H1 (cell line): ENCODE results near the gene TMEM147. TPM values are rescaled to one million over a fixed set of nuclear protein-coding genes. Genes with fewer than 3 reads are reported as not detected.

Source experiments
- CTCF ChIA-PET: fragments of 300-600 bp; sonication (Branson Sonifier 250); formaldehyde crosslinking; loops from one replicate; lab custom pipeline; 2021; ENCODE audit not compliant: partially characterized antibody; lab: Charles Lee
- POLR2A ChIA-PET: fragments of 300-600 bp; sonication (Branson Sonifier 250); formaldehyde crosslinking; loops from one replicate; lab custom pipeline; 2021; ENCODE audit warnings: inconsistent platforms; ENCODE audit not compliant: partially characterized antibody; lab: Charles Lee
- DNase-seq, 2 experiments: peaks; one replicate each; pipeline versions ENCODE4 v3.0.0 to v3.0.0-alpha.2; 2010 to 2022; ENCODE audit warnings: low spot score in 2 of 2, low read depth in 1 of 2, mixed read lengths in 1 of 2
- FAIRE-seq: peaks from 2 replicates; lab custom pipeline; 2011; peaks lifted over from hg19 to GRCh38; lab: Jason Lieb, UNC
- H2AFZ ChIP-seq: 2 replicates; pipeline ENCODE4 v1.8.1; 2012; ENCODE audit warnings: low read length, inconsistent platforms
- H2AK5ac ChIP-seq: 2 replicates; pipeline ENCODE4 v1.6.1; 2013; ENCODE audit warnings: low read depth, low read length
- H2BK120ac ChIP-seq: replicated peaks from 2 replicates; pipeline ENCODE3; 2013; ENCODE audit warnings: low read depth, low read length, inconsistent platforms
- H2BK12ac ChIP-seq: 2 replicates; pipeline ENCODE4 v1.6.1; 2013; ENCODE audit warnings: low read depth, low read length
- H2BK15ac ChIP-seq: 2 replicates; pipeline ENCODE4 v1.6.1; 2013; ENCODE audit warnings: low read length
- H2BK20ac ChIP-seq: 2 replicates; pipeline ENCODE4 v1.6.1; 2013; ENCODE audit warnings: low read length
- H2BK5ac ChIP-seq: 2 replicates; pipeline ENCODE4 v1.6.1; 2013; ENCODE audit warnings: low read depth, low read length
- H3K14ac ChIP-seq: 2 replicates; pipeline ENCODE4 v1.6.1; 2013; ENCODE audit warnings: inconsistent platforms; ENCODE audit not compliant: insufficient read length
- H3K18ac ChIP-seq: 2 replicates; pipeline ENCODE4 v1.6.1; 2013; ENCODE audit warnings: low read length; ENCODE audit errors: extremely low read depth
- H3K23ac ChIP-seq: 2 replicates; pipeline ENCODE4 v1.6.1; 2013; ENCODE audit warnings: inconsistent platforms; ENCODE audit not compliant: insufficient read length
- H3K23me2 ChIP-seq: 2 replicates; pipeline ENCODE4 v1.6.1; 2013; ENCODE audit warnings: low read depth, low read length
- H3K27ac ChIP-seq: 2 replicates; pipeline ENCODE4 v1.6.1; 2011; ENCODE audit warnings: low read depth, low read length, inconsistent platforms
- H3K27me3 ChIP-seq, 4 experiments: replicated peaks in 1 of 4; 1 replicate in 1 of 4; 2 replicates in 3 of 4; pipeline versions ENCODE4 v1.6.1 to v1.8.1; 2011 to 2013; ENCODE audit warnings: low read length in 3 of 4, mild to moderate bottlenecking in 3 of 4, inconsistent platforms in 2 of 4, mixed read lengths in 2 of 4, moderate library complexity in 1 of 4; ENCODE audit not compliant: control insufficient read depth in 3 of 4, insufficient read depth in 3 of 4; ENCODE audit errors: extremely low read depth in 1 of 4
- H3K36me3 ChIP-seq, 4 experiments: 2 replicates each; pipeline versions ENCODE4 v1.6.1 to v1.8.1; 2011 to 2013; ENCODE audit warnings: mild to moderate bottlenecking in 4 of 4, low read length in 3 of 4, moderate library complexity in 2 of 4, control low read depth in 1 of 4, inconsistent platforms in 1 of 4; ENCODE audit not compliant: insufficient read depth in 4 of 4, control insufficient read depth in 2 of 4
- H3K4ac ChIP-seq: replicated peaks from 2 replicates; pipeline ENCODE3; 2013; ENCODE audit warnings: low read length, low read depth, mixed read lengths, inconsistent platforms; ENCODE audit not compliant: insufficient read length
- H3K4me1 ChIP-seq, 4 experiments: replicated peaks in 1 of 4; 1 replicate in 1 of 4; 2 replicates in 3 of 4; pipeline versions ENCODE4 v1.6.1 to v1.8.1; 2011 to 2013; ENCODE audit warnings: low read length in 3 of 4, inconsistent platforms in 2 of 4, mixed read lengths in 1 of 4; ENCODE audit not compliant: insufficient read depth in 4 of 4, control insufficient read depth in 3 of 4
- H3K4me2 ChIP-seq, 2 experiments: 2 replicates each; pipeline versions ENCODE4 v1.6.1 to v1.8.1; 2011 to 2013; ENCODE audit warnings: low read depth in 2 of 2, low read length in 2 of 2, control low read depth in 1 of 2, inconsistent platforms in 1 of 2, mild to moderate bottlenecking in 1 of 2; ENCODE audit not compliant: insufficient read depth in 1 of 2
- H3K4me3 ChIP-seq, 4 experiments: fragments of 200-600, 300-600 bp in 1 of 4; sonication (generic), shearing (Covaris generic), sonication (Bioruptor Twin) in 1 of 4; 2 replicates each; pipeline versions ENCODE4 v1.5.1 to v1.8.1; 2011 to 2016; ENCODE audit warnings: low read length in 4 of 4, low read depth in 3 of 4, control low read depth in 2 of 4, inconsistent platforms in 2 of 4, mild to moderate bottlenecking in 2 of 4, mixed read lengths in 1 of 4, moderate library complexity in 1 of 4; ENCODE audit not compliant: insufficient read depth in 2 of 4; ENCODE audit errors: extremely low read depth in 1 of 4
- H3K56ac ChIP-seq: replicated peaks from 2 replicates; pipeline ENCODE3; 2013; ENCODE audit warnings: low read depth, mild to moderate bottlenecking, mixed read lengths, low read length, inconsistent platforms; ENCODE audit not compliant: insufficient read length
- H3K79me1 ChIP-seq: 2 replicates; pipeline ENCODE4 v1.6.1; 2013; ENCODE audit warnings: low read depth, low read length, control low read depth
- H3K79me2 ChIP-seq, 2 experiments: 2 replicates each; pipeline versions ENCODE4 v1.6.1 to v1.8.1; 2012 to 2013; ENCODE audit warnings: low read length in 2 of 2, mild to moderate bottlenecking in 2 of 2, inconsistent platforms in 1 of 2; ENCODE audit not compliant: insufficient read depth in 2 of 2, control insufficient read depth in 1 of 2
- H3K9ac ChIP-seq, 4 experiments: replicated peaks in 1 of 4; 1 replicate in 1 of 4; 2 replicates in 3 of 4; pipeline versions ENCODE4 v1.6.1 to v1.8.1; 2011 to 2013; ENCODE audit warnings: low read depth in 3 of 4, low read length in 3 of 4, control low read depth in 2 of 4, mild to moderate bottlenecking in 2 of 4, moderate library complexity in 2 of 4, inconsistent platforms in 1 of 4; ENCODE audit errors: extremely low read depth in 1 of 4
- H3K9me3 ChIP-seq, 2 experiments: 2 replicates each; pipeline versions ENCODE4 v1.6.1 to v1.8.1; 2012 to 2013; ENCODE audit warnings: mild to moderate bottlenecking in 2 of 2, moderate library complexity in 2 of 2, control low read depth in 1 of 2, inconsistent platforms in 1 of 2, low read depth in 1 of 2, low read length in 1 of 2, mixed read lengths in 1 of 2; ENCODE audit not compliant: insufficient read depth in 2 of 2
- H4K20me1 ChIP-seq, 2 experiments: replicated peaks in 1 of 2; 2 replicates each; pipeline versions ENCODE3 to v1.8.1; 2011 to 2013; ENCODE audit warnings: inconsistent platforms in 2 of 2, low read length in 2 of 2, mild to moderate bottlenecking in 1 of 2; ENCODE audit not compliant: insufficient read depth in 2 of 2, control insufficient read depth in 1 of 2
- H4K5ac ChIP-seq: 2 replicates; pipeline ENCODE4 v1.6.1; 2013; ENCODE audit warnings: low read length, low read depth, mixed read lengths, inconsistent platforms; ENCODE audit not compliant: insufficient read length
- H4K8ac ChIP-seq: 2 replicates; pipeline ENCODE4 v1.8.0; 2013; ENCODE audit warnings: mild to moderate bottlenecking, moderate library complexity, low read length, inconsistent platforms; ENCODE audit not compliant: insufficient read depth; ENCODE audit errors: extremely low read depth
- H4K91ac ChIP-seq: replicated peaks from 2 replicates; pipeline ENCODE3; 2013; ENCODE audit warnings: low read length, mixed read lengths, inconsistent platforms; ENCODE audit not compliant: insufficient read length
- ASH2L ChIP-seq: fragments of 200-600, 300-600 bp; sonication (generic); IDR thresholded peaks from one replicate; pipeline ENCODE4 v1.7.1; 2017; ENCODE audit warnings: low read length
- CHD1 ChIP-seq: IDR thresholded peaks from 2 replicates; pipeline ENCODE4 v1.6.1; 2012; ENCODE audit warnings: low read depth, low read length, improper control_type of control experiment
- E2F6 ChIP-seq: IDR thresholded peaks from 2 replicates; pipeline ENCODE4 v1.6.1; 2012; ENCODE audit warnings: inconsistent platforms
- EP300 ChIP-seq, 2 experiments: IDR thresholded peaks; 1 replicate in 1 of 2; 2 replicates in 1 of 2; pipeline ENCODE4 v1.6.1; 2011 to 2012; ENCODE audit warnings: low read depth in 2 of 2, low read length in 2 of 2, mild to moderate bottlenecking in 2 of 2, borderline replicate concordance in 1 of 2, inconsistent platforms in 1 of 2, moderate library complexity in 1 of 2
- FOSL1 ChIP-seq: IDR thresholded peaks from 2 replicates; pipeline ENCODE4 v1.6.1; 2011; ENCODE audit warnings: mild to moderate bottlenecking, low read depth, low read length, moderate library complexity; ENCODE audit not compliant: insufficient read depth
- GTF2F1 ChIP-seq: IDR thresholded peaks from 2 replicates; pipeline ENCODE4 v1.6.1; 2012; ENCODE audit warnings: low read depth, low read length, improper control_type of control experiment, borderline replicate concordance
- KDM1A ChIP-seq: fragments of 200-600, 300-600 bp; sonication (generic); IDR thresholded peaks from 2 replicates; pipeline ENCODE4 v1.7.1; 2016; ENCODE audit warnings: mild to moderate bottlenecking, low read length, borderline replicate concordance
- KDM4A ChIP-seq: IDR thresholded peaks from one replicate; pipeline ENCODE4 v1.7.1; 2012; ENCODE audit warnings: low read depth, mild to moderate bottlenecking, moderate library complexity, low read length, inconsistent platforms; ENCODE audit not compliant: severe bottlenecking
- MAX ChIP-seq: IDR thresholded peaks from 2 replicates; pipeline ENCODE4 v1.6.1; 2012; ENCODE audit warnings: inconsistent platforms
- POLR2A ChIP-seq, 2 experiments: IDR thresholded peaks; 1 replicate in 1 of 2; 2 replicates in 1 of 2; pipeline ENCODE4 v1.6.1; 2011; ENCODE audit warnings: low read depth in 2 of 2, low read length in 2 of 2, mild to moderate bottlenecking in 2 of 2; ENCODE audit errors: control extremely low read depth in 1 of 2
- SIRT6 ChIP-seq: IDR thresholded peaks from one replicate; pipeline ENCODE4 v1.7.1; 2012; ENCODE audit warnings: low read length, inconsistent platforms
- SP2 ChIP-seq: IDR thresholded peaks from 2 replicates; pipeline ENCODE4 v1.6.1; 2012; ENCODE audit warnings: mild to moderate bottlenecking, low read length, inconsistent platforms
- WGBS, 2 experiments: shearing (Covaris generic) in 1 of 2; methylation state at CpG; one replicate each; pipeline versions ENCODE4 v1.1.6 to v1.1.7; 2013 to 2015; ENCODE audit warnings: low lambda C conversion rate in 2 of 2, mixed read lengths in 2 of 2, inconsistent platforms in 1 of 2, low coverage in 1 of 2, missing lambda C conversion rate in 1 of 2; ENCODE audit not compliant: insufficient replicate concordance in 2 of 2, insufficient coverage in 1 of 2, insufficient read length in 1 of 2; ENCODE audit errors: extremely low coverage in 1 of 2, missing lambda C conversion rate in 1 of 2; 5-methylcytosine and 5-hydroxymethylcytosine counted together
- polyA plus RNA-seq, 7 experiments: library from polyadenylated mRNA; depleted of rRNA in 3 of 7; stranded (reverse) in 5 of 7; unstranded in 2 of 7; fragments of >200 nt in 5 of 7; fragments of 200-250 nt in 2 of 7; gene quantifications; 1 replicate in 5 of 7; 2 replicates in 1 of 7; 4 replicates in 1 of 7; pipeline versions ENCODE4 v1.2.1 to v1.2.3, GENCODE V29; 2011 to 2013; ENCODE audit warnings: missing spikeins in 2 of 7, mixed read lengths in 2 of 7
- total RNA-seq: library from RNA; stranded (reverse); fragmentation: NEBNext Ultra II Directional; extraction: Animal tissue kit (Norgen Biotek cat#: 25700); gene quantifications from 2 replicates; pipeline ENCODE4 v1.2.1, GENCODE V29; 2021

The TMEM147 gene
- total and polyA plus RNA-seq, 2 of the 8 experiments (the other 6 are each of a cell fraction or from before 2014, with no cell fraction given), result 159 to 418 TPM

DNA sequence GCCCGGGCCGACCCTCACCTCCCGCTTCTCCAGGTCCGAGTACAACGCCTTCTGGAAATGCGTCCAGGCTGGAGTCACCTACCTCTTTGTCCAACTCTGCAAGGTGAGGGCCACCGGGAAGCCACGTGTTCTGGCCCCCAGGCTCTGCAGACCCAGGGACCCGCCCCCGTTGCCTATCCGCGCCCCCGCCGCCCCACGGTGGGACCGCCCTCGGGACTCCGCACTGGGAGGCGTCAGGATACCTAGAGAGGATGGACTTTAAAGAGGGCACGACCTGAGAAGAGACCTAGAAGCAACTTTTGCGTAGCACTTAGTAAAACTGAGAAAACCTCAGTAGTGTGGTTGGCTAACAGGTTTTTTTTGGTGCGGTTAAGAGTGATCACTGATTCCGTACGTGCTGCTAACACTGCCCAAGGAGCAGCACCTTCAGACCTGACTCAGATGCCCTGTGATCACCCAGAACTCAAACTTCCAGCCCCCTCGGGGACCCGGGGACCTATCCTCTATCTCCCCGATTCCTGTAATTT, 492 bp downstream of the TMEM147 start:
- Histone ChIP-seq H3K4me3 (peak overlapping the region; percentile 88 to 97 (median 94)), H2BK5ac (no peak overlapping the region; the same call in 1 of the 2 replicates), H2BK20ac (no peak overlapping the region), H3K23ac (no peak overlapping the region), H2BK120ac (no peak overlapping the region), H2BK15ac (no peak overlapping the region), H3K36me3 (peaks cover 3 to 18% (median 9%) of the 10 kb centered on the region in 4 experiments; a peak in 6 of 8 replicates), H4K8ac (peak overlapping the region; percentile 88), H3K9ac (peak overlapping the region; percentile 80 to 85 (median 84)), H4K5ac (peak overlapping the region; percentile 78), H3K56ac (peak overlapping the region; percentile 90), H3K18ac (peak overlapping the region; percentile 95), H2BK12ac (no peak overlapping the region), H3K79me1 (peaks cover 18% of the 10 kb centered on the region; the same call in 1 of the 2 replicates), H3K27ac (peak overlapping the region; percentile 44; the same call in 1 of the 2 replicates), H4K91ac (peak overlapping the region; percentile 59), H2AK5ac (no peak overlapping the region), H3K4ac (peak overlapping the region; percentile 95), H2AFZ (no peak overlapping the region; the same call in 1 of the 2 replicates), H3K4me2 (peak overlapping the region; percentile 84 to 88), H3K23me2 (peaks cover 10% of the 10 kb centered on the region; the same call in 1 of the 2 replicates), H3K27me3 (no peaks in the 10 kb centered on the region), H3K14ac (no peak overlapping the region), H4K20me1 (peaks cover 4 to 15% of the 10 kb centered on the region in 2 experiments), H3K79me2 (peaks cover 0 to 31% of the 10 kb centered on the region in 2 experiments; a peak in 2 of 4 replicates), H3K4me1 (peaks cover 0 to 13% (median 2%) of the 10 kb centered on the region in 4 experiments; a peak in 3 of 7 replicates), H3K9me3 (no peaks in the 10 kb centered on the region)
- DNase-seq, result no peak
- ChIA-PET CTCF (interaction anchor here (0.8 to 4.5 kb wide), 3 partner anchors 36 to 149 kb away, joined by 3 to 65 read pairs (median 28); no protein-coding TSS in a partner anchor), POLR2A (interaction anchor here (0.6 kb wide), 1 partner anchor 35 kb away, joined by 5 read pairs; no protein-coding TSS in a partner anchor)
- no peak for FAIRE-seq
- WGBS, 2 experiments, result 20% methylated on average over 7 of the region's 27 CpGs; no CpG with 5 or more reads in 1 of the 2 experiments
- TF ChIP-seq CHD1 (no peak), ASH2L (peak; percentile 39), SP2 (no peak), KDM4A (no peak), FOSL1 (no peak), SIRT6 (no peak), E2F6 (0 out of 2 replicates have a peak, but pooled peaks have one; percentile 5), KDM1A (no peak), GTF2F1 (no peak), EP300 (IDR thresholded peaks at IDR 0.05; ENCODE audit: borderline replicate concordance in 1 of 2, low read depth in 2 of 2, low read length in 2 of 2) (no peak), POLR2A (IDR thresholded peaks at IDR 0.05; ENCODE audit: control extremely low read depth in 1 of 2, low read depth in 2 of 2, low read length in 2 of 2) (no peak), MAX (peak; percentile 67; the same call in 1 of the 2 replicates)
